Neural progenitor cell (in vitro differentiated cells): ENCODE measurements around the gene CHRM5.

Experiments
- CTCF ChIP-seq: fragments of 200-600 bp; sonication (generic); IDR thresholded peaks from 2 replicates; pipeline ENCODE4 v1.5.1; 2017; ENCODE audit warnings: antibody characterized with exemption, mild to moderate bottlenecking
- EZH2 ChIP-seq: fragments of 200-600 bp; sonication (generic); IDR thresholded peaks from 2 replicates; pipeline ENCODE4 v1.6.1; 2017; ENCODE audit warnings: antibody characterized with exemption, mild to moderate bottlenecking, moderate library complexity
- EZH2phosphoT487 ChIP-seq: fragments of 200-600 bp; sonication (generic); IDR thresholded peaks from 2 replicates; pipeline ENCODE4 v1.6.1; 2017; ENCODE audit warnings: antibody characterized with exemption

DNA sequence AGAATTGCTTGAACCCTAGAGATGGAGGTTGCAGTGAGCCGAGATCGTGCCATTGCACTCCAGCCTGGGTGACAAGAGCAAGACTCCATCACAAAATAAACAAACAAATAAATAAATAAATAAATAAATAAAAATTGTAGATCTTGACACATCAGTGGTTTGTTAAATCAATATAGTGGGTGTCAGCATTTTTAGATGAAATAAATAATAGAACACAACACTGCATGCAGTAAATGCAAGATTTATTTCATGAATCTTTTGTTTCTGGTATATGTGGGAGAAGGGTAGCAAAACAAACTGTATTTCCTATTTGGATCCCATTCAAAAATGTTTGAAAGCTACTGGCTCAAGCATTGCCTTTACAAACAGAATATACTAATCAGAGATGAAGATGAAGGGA lies 35.6 kb upstream of the CHRM5 start:
- TF ChIP-seq CTCF (no peak), EZH2 (no peak), EZH2phosphoT487 (no peak)
